COLO829 (cell line): ENCODE results near the gene GRIK4.

Experiments used
- DNase-seq: peaks from one replicate; pipeline ENCODE4 v3.0.0; 2012; ENCODE audit warnings: low spot score

The GRIK4 gene

DNA sequence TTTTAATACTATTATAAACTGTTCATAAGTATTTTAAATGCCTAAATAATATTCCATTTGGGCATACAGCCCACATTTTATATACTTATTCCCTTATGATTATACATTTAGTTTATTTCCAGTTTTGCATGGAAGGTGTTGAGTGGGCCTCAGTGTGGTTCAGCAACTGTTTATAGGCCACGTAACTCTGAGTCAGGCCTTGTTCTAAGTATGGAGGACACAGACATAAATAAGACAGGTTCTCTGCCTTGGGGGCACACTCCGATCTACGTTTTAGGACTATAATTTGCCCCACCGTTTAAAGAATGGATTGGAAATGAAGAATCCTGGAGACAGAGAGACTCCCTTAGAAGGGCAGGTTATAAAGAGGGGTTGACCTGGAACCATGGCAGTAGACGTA, 300.2 kb downstream of the GRIK4 start:
- no peak for DNase-seq

GRCh38 chr11:120814531-120815318, 303.2 kb downstream of the GRIK4 start:
- DNase-seq: no peak

GRCh38 chr11:120815319-120816100, 304.0 kb downstream of the GRIK4 start:
- DNase-seq: no peak

DNA sequence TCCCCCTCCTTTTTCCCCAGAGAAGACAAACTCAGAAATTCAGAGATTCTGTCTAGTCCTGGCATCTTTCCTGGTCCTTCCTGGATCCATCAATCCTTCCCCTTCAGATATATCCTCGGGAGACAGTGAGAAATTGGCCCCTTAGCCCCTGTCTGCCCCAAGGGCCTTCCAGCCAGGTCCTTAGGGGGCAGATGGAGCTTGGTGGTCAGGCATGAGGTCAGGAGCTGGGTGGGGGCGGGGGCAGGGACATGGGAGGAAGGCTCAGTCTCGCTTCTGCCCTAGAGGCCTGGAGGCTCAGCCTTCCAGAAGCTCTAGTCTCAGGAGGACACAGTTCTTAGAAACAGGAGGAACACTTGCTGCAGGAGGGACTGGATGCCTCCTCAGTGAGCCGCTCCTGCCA, 304.6 kb downstream of the GRIK4 start:
- no peak for DNase-seq

DNA sequence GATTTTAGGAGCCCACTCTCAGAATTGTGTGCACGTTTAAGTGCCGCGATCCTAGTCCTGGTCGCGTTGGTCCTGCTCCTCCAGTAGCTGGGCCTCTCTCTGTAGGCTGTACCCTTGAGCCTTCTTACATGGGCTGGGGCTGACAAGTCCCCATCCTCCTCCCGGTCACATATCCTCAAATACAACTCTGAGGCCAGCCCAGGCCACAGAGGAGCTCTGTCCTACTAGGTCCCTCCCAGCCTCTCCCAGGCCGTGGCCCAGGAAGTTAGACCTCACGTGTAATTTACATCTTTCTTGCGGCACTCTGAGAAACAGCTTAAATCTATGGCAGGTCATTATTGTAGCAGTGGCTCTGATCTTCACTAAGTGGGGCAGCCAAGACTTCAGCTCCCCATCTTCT, 305.2 kb downstream of the GRIK4 start:
- no peak for DNase-seq

- no peak for DNase-seq
Observed at GRCh38 chr11:120817158-120817557, 305.6 kb downstream of the GRIK4 start.

DNA sequence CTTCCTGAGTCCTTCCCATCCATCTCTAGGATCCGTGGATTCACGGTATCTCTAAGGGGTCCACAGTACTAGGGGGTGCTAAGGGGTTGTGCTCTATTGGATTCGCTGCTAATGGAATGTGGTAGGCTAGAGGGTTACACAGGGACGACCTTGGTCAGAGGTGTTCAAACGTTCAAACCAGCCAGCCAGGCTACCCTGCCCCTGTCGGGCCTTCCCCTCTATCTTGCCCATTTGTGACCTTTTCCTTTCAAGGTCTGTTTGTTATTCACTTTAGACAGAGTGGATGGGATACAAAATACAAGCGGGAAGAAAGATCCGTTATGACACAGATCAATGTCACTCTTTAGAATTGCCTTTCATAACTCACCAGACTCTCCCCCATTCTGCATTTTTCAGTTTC, 306.5 kb downstream of the GRIK4 start:
- no peak for DNase-seq

- DNase-seq: no peak
Observed at GRCh38 chr11:120819003-120819402, 307.5 kb downstream of the GRIK4 start.

- DNase-seq: no peak
Observed at GRCh38 chr11:120819437-120820365, 308.2 kb downstream of the GRIK4 start.

DNA sequence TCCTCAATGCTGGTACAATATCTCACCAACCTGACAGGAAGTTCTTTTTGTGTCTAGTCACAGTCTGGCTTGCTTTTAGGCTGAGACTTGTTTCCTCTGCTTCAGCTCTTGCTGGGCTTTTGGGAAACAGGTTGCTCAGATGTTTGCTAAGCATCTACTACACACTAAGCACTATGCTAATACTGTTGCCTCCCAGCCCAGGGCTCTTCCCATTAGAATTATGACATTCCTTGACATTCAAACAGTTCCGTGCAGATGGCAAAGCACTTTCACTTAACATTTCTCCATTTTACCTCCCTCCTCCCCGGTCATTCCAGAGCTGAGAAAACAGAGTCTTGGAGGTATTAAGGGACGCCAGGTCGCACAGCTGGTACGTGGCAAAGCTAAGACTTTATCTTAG, 311.6 kb downstream of the GRIK4 start:
- no peak for DNase-seq

DNA sequence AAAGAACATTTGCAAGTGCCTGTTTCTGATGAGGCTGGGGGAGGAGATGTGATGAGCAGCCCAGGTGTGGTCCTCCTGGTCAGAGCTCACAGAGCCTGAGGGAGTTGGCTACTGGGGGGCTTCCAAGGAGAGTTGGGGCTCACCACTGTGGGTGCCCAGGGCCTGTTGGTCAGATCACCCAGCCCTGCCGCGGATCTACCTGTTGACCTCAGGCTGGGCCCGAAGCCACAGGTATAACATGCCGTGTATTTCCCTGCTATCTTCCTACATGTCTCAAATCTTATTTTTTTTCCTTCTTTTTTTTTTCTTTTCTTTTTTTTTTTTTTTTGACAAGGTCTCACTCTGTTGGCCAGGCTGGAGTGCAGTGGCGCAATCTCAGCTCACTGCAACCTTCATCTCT, 312.7 kb downstream of the GRIK4 start:
- DNase-seq: no peak

- no peak for DNase-seq
Observed at GRCh38 chr11:120827198-120827597, 315.6 kb downstream of the GRIK4 start.

DNA sequence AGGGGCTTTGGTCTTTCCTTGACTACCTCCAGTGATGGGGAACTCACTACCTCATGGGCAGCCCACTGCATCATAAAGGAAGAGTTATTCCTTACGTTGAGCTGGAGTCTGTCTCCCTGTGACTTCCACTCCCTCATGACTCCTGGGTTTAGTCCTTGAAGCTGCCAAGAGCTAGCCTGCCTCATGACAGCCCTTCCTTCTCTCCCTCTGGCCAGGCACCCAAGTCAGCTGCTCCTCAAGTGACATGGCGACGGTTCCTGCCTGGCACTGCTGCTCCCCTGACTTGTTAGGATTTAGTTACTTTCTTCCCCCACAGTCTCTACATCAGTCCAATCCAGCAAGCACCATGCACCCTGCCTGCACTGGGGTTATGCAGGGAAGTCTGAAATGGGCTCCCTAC, 316.3 kb downstream of the GRIK4 start:
- no peak for DNase-seq

DNA sequence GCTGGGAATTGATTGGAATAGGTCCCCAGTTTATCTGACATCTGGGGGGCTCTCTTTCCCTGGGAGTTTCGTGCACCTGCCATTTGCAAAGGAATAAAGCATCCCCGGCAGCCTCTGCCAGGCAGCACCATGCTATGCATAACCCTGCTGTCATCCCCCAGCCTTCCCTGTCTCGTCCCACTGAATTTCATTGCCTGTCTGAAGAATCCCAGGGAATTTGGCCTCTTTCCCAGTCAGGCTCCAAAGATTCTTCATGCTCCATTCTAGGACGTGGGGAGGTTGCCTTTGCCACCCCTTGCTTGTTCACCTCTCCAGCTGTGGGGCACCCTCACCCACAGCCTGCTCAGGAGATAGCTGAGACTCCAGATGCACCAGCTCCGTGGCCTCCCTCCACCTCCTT, 317.3 kb downstream of the GRIK4 start:
- no peak for DNase-seq

DNA sequence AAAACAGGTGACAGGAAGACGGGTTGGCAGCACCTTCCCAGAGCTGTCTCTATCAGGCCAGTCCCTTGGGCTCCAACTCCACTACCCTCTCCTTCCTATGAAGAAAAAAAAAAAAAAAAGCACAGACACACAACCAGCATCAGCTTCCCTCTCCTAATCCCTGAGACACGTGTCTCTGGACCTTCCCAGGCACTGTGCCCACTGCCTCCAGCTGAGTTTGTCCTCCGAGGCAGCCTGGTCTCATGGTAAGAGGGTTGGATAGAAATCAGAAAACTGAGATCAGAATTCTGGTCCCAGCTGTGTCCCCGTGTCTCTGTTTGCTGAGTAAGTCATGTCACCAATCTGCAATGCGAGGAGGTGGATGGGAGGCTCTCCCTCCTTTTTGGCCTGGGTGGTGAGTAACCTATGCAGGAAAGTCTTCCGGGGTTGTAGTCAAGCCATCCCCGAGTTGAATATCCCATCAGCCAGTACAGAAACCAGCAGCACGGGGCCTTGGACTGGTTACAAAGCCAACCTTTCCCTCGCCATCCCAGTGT, 318.6 kb downstream of the GRIK4 start:
- no peak for DNase-seq

GRCh38 chr11:120832481-120833238, 321.1 kb downstream of the GRIK4 start:
- peak; percentile 24 for DNase-seq

GRCh38 chr11:120834686-120835210, 323.2 kb downstream of the GRIK4 start:
- no peak for DNase-seq

- DNase-seq: no peak
Observed at GRCh38 chr11:120835601-120836228, 324.2 kb downstream of the GRIK4 start.

DNA sequence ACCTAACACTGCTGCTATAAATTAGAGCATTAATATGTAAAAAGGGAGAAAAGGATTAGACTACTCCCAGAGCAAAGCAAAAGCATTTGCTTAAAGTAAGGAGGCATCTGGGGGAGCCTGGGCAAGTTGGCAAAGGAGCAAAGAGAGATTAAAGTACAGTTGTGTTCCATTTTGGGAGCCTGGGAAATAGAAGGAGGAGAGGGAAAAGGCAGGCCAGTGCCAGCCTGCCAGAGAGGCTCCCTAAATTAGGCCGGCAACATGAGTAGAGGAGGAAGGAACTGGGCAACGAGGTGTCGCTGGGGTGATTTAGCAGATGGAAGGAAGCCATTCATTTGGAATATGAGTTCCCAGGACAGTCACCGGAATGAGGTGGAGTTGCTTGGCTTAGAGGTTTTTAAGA, 326.1 kb downstream of the GRIK4 start:
- no peak for DNase-seq

DNA sequence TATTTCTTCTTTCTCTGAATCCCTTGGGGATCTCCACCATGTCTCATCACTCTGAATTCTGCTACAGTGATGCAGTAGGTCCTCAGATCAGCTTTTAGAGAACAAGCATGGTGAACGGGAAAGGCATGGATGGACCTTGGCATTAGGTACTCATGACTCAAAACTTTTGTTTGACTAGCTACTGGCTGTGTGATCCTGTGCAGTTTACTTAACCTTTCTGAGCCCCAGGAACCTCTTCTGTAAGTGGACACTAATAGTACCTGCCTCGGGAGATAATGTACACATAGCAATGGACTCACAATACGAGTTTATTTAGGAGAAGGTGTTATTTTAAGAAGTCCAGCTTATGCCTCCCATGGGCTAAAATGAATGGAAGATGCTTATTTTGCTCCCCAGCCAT, 327.7 kb downstream of the GRIK4 start:
- no peak for DNase-seq
